HG03571 (cell line): ENCODE results near the gene BEX2.

Source experiments
- ATAC-seq: cut with Tn5 transposase; IDR thresholded peaks from one replicate; pipeline ENCODE4 v1.9.1; 2021; ENCODE audit not compliant: unreplicated experiment

BEX2 gene

DNA sequence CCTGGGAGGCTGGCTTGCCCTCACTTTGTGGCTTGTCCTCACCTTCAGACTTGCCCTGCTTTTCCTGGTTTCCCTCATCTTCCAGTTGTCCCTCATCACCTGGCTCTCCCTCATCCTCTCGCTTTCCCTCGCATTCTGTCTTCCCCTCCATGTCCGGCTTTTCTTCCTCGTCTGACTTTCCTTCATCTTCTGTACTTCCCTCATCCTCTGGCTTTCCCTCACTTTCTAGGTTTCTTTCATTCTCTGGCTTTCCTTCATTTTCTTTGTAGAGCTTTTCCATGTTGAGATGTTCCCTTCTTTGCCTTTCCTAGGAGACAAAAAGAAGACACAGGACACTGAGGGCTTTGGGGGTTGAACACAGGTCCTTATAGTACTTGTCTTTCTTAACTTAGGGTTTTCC, 36.5 kb downstream of the BEX2 start:
- no peak for ATAC-seq
